ENCODE data around the gene ATP8A2.

GRCh38 chr13:25958986-25959385 lies 587.2 kb downstream of the ATP8A2 start:
- TF ChIP-seq CTCF (IDR thresholded peaks at IDR 0.05) (no peak), POLR2A (IDR thresholded peaks at IDR 0.05) (no peak)
